Neural cell (in vitro differentiated cells): ENCODE results near the gene NPDC1. TPM values are rescaled to one million over a fixed set of nuclear protein-coding genes. Genes with fewer than 3 reads are reported as not detected.

Experiments
- H2AFZ ChIP-seq: fragments of 200-600, 300-800 bp; sonication (generic), shearing (Covaris generic); 2 replicates; pipeline ENCODE4 v1.6.0; 2014; ENCODE audit warnings: low read depth, mild to moderate bottlenecking, antibody characterized with exemption, low read length, moderate library complexity
- H3F3A ChIP-seq: fragments of 200-600 bp; shearing (Covaris generic); 2 replicates; pipeline ENCODE4 v1.6.1; 2016; ENCODE audit warnings: mild to moderate bottlenecking, moderate library complexity, mixed read lengths, antibody characterized with exemption, low read length; ENCODE audit not compliant: insufficient read depth, poor library complexity, severe bottlenecking
- H3K27ac ChIP-seq: fragments of 200-600, 300-800 bp; sonication (generic), shearing (Covaris generic); 2 replicates; pipeline ENCODE4 v1.5.1; 2014; ENCODE audit warnings: mild to moderate bottlenecking, low read length, moderate library complexity
- H3K27me3 ChIP-seq: fragments of 300-800, 200-600 bp; sonication (generic), shearing (Covaris generic); 2 replicates; pipeline ENCODE4 v1.6.0; 2014; ENCODE audit warnings: mild to moderate bottlenecking, low read depth, low read length, moderate library complexity; ENCODE audit not compliant: insufficient read depth
- H3K36me3 ChIP-seq: fragments of 300-800, 200-600 bp; sonication (generic), shearing (Covaris generic); 2 replicates; pipeline ENCODE4 v1.5.1; 2014; ENCODE audit warnings: mild to moderate bottlenecking, antibody characterized with exemption, low read length, moderate library complexity; ENCODE audit not compliant: insufficient read depth
- H3K4me2 ChIP-seq: fragments of 300-800, 200-600 bp; sonication (generic), shearing (Covaris generic); 2 replicates; pipeline ENCODE4 v1.6.0; 2014; ENCODE audit warnings: mild to moderate bottlenecking, low read length
- H3K4me3 ChIP-seq: fragments of 300-800, 200-600 bp; sonication (generic), shearing (Covaris generic); 2 replicates; pipeline ENCODE4 v1.5.1; 2014; ENCODE audit warnings: mild to moderate bottlenecking, low read length, moderate library complexity
- H3K79me2 ChIP-seq: fragments of 200-600 bp; shearing (Covaris generic); replicated peaks from 2 replicates; pipeline ENCODE4 v1.6.0; 2014; ENCODE audit warnings: mild to moderate bottlenecking, low read length, moderate library complexity; ENCODE audit not compliant: insufficient read depth
- H3K9ac ChIP-seq: fragments of 300-800, 200-600 bp; sonication (generic), shearing (Covaris generic); 2 replicates; pipeline ENCODE4 v1.6.1; 2016; ENCODE audit warnings: mild to moderate bottlenecking, low read length, mixed read lengths
- H3K9me2 ChIP-seq: fragments of 200-600 bp; shearing (Covaris generic); 2 replicates; pipeline ENCODE4 v1.6.1; 2016; ENCODE audit warnings: mild to moderate bottlenecking, low read length, mixed read lengths; ENCODE audit not compliant: insufficient read depth
- H3K9me3 ChIP-seq: fragments of 200-600, 300-800 bp; sonication (generic), shearing (Covaris generic); 2 replicates; pipeline ENCODE4 v1.6.1; 2016; ENCODE audit warnings: mild to moderate bottlenecking, mixed run types, low read length, moderate library complexity, mixed read lengths
- H4K20me1 ChIP-seq: fragments of 200-600 bp; shearing (Covaris generic); 2 replicates; pipeline ENCODE4 v1.6.1; 2016; ENCODE audit warnings: mild to moderate bottlenecking, mixed run types; ENCODE audit not compliant: insufficient read depth
- CTCF ChIP-seq: fragments of 450-650 bp; IDR thresholded peaks from 2 replicates; pipeline ENCODE4 v1.5.1; 2014; ENCODE audit warnings: antibody characterized with exemption, mild to moderate bottlenecking, moderate library complexity; ENCODE audit not compliant: poor library complexity, severe bottlenecking
- EP300 ChIP-seq: fragments of 450-650 bp; conservative IDR thresholded peaks from 2 replicates; pipeline ENCODE4 v1.6.1; 2014; ENCODE audit warnings: antibody characterized with exemption, mild to moderate bottlenecking, moderate library complexity; ENCODE audit not compliant: poor library complexity, severe bottlenecking
- EZH2 ChIP-seq: fragments of 200-600, 300-800 bp; shearing (Covaris generic), sonication (generic); IDR thresholded peaks from 2 replicates; pipeline ENCODE4 v1.6.1; 2014; ENCODE audit warnings: antibody characterized with exemption, low read length, borderline replicate concordance, mild to moderate bottlenecking; ENCODE audit not compliant: insufficient read depth, poor library complexity, severe bottlenecking
- MXI1 ChIP-seq: fragments of 450-650 bp; conservative IDR thresholded peaks from 2 replicates; pipeline ENCODE4 v1.6.1; 2014; ENCODE audit warnings: antibody characterized with exemption, mild to moderate bottlenecking; ENCODE audit not compliant: poor library complexity, severe bottlenecking
- POLR2AphosphoS5 ChIP-seq: IDR thresholded peaks from 2 replicates; pipeline ENCODE4 v1.6.1; 2012
- RAD21 ChIP-seq: fragments of 450-650 bp; conservative IDR thresholded peaks from 2 replicates; pipeline ENCODE4 v1.6.1; 2014; ENCODE audit warnings: antibody characterized with exemption, mild to moderate bottlenecking, moderate library complexity
- REST ChIP-seq: IDR thresholded peaks from 2 replicates; pipeline ENCODE4 v1.6.1; 2012; ENCODE audit warnings: borderline replicate concordance
- SMC3 ChIP-seq: fragments of 450-650 bp; conservative IDR thresholded peaks from 2 replicates; pipeline ENCODE4 v1.6.1; 2014; ENCODE audit warnings: antibody characterized with exemption, mild to moderate bottlenecking, moderate library complexity; ENCODE audit not compliant: poor library complexity
- TAF1 ChIP-seq: IDR thresholded peaks from 2 replicates; pipeline ENCODE4 v1.6.1; 2012; ENCODE audit warnings: low read depth
- polyA plus RNA-seq: library from polyadenylated mRNA; depleted of rRNA; stranded (reverse); fragments of >200 nt; gene quantifications from 2 replicates; pipeline ENCODE4 v1.2.3, GENCODE V29; 2014

Gene NPDC1
- polyA plus RNA-seq, 1 donor from 2014 or later, result 161 TPM

GRCh38 chr9:136997830-136998234 lies 48.1 kb downstream of the NPDC1 start:
- TF ChIP-seq SMC3 (no peak), MXI1 (no peak), CTCF (no peak), EP300 (no peak), REST (no peak), TAF1 (no peak), POLR2AphosphoS5 (no peak), EZH2 (no peak), RAD21 (no peak)
- no peak overlapping the region for H3K27ac ChIP-seq
- no peaks in the 10 kb centered on the region for H3K36me3 ChIP-seq
- H3K4me2 ChIP-seq, result no peak overlapping the region
- no peaks in the 10 kb centered on the region for H3K9me2 ChIP-seq
- H3K4me3 ChIP-seq, result no peak overlapping the region
- no peaks in the 10 kb centered on the region for H3F3A ChIP-seq
- no peaks in the 10 kb centered on the region for H3K27me3 ChIP-seq
- no peaks in the 10 kb centered on the region for H3K79me2 ChIP-seq
- H3K9ac ChIP-seq, result no peak overlapping the region
- H2AFZ ChIP-seq, result no peak overlapping the region
- H4K20me1 ChIP-seq, result no peaks in the 10 kb centered on the region
- no peaks in the 10 kb centered on the region for H3K9me3 ChIP-seq

GRCh38 chr9:136997371-136997770 lies 48.6 kb downstream of the NPDC1 start:
- no peak overlapping the region for H3K27ac ChIP-seq
- H3K9ac ChIP-seq, result no peak overlapping the region
- no peaks in the 10 kb centered on the region for H4K20me1 ChIP-seq
- H3K4me3 ChIP-seq, result no peak overlapping the region
- no peaks in the 10 kb centered on the region for H3K79me2 ChIP-seq
- TF ChIP-seq REST (no peak), CTCF (no peak), EZH2 (no peak), POLR2AphosphoS5 (no peak), RAD21 (no peak), EP300 (no peak), SMC3 (no peak), TAF1 (no peak), MXI1 (no peak)
- H3K9me3 ChIP-seq, result no peaks in the 10 kb centered on the region
- no peaks in the 10 kb centered on the region for H3K9me2 ChIP-seq
- no peaks in the 10 kb centered on the region for H3K27me3 ChIP-seq
- H2AFZ ChIP-seq, result no peak overlapping the region
- H3K4me2 ChIP-seq, result no peak overlapping the region
- H3K36me3 ChIP-seq, result no peaks in the 10 kb centered on the region
- H3F3A ChIP-seq, result no peaks in the 10 kb centered on the region
